Gastrocnemius medialis (tissue), 4 donors: ENCODE results near the gene SDHAF3. TPM values are rescaled to one million over a fixed set of nuclear protein-coding genes. Genes with fewer than 3 reads are reported as not detected.
A peak's percentile ranks its signal among the peaks of the same experiment; 100 is the strongest.

Experiments used
- ATAC-seq, 2 donors: fragments of 150-250 bp; one replicate each; pipeline ENCODE4 v1.9.1; 2016
- DNase-seq, 2 donors: peaks; one replicate each; pipeline ENCODE4 v3.0.0-alpha.2; 2019
- H3K27ac ChIP-seq, 4 donors: fragments of 200-600 bp; sonication (generic); 1 replicate in 1 of 4; 2 replicates in 3 of 4; pipeline ENCODE4 v1.5.1; 2016 to 2018; ENCODE audit warnings: mild to moderate bottlenecking in 2 of 4, moderate library complexity in 1 of 4
- H3K27me3 ChIP-seq, 3 donors: fragments of 200-600 bp; sonication (generic) in 2 of 3; 1 replicate in 1 of 3; 2 replicates in 2 of 3; pipeline versions ENCODE4 v1.5.1 to v1.6.0; 2016 to 2019; ENCODE audit warnings: mild to moderate bottlenecking in 1 of 3, moderate library complexity in 1 of 3
- H3K36me3 ChIP-seq, 2 donors: fragments of 200-600 bp; sonication (generic) in 1 of 2; one replicate each; pipeline ENCODE4 v1.5.1; 2017 to 2018
- H3K4me1 ChIP-seq, 2 donors: fragments of 200-600 bp; sonication (generic) in 1 of 2; one replicate each; pipeline ENCODE4 v1.5.1; 2016 to 2017; ENCODE audit warnings: mild to moderate bottlenecking in 2 of 2
- H3K4me3 ChIP-seq, 4 donors: fragments of 200-600 bp; sonication (generic) in 3 of 4; 1 replicate in 1 of 4; 2 replicates in 3 of 4; pipeline ENCODE4 v1.5.1; 2016 to 2019; ENCODE audit warnings: mild to moderate bottlenecking in 2 of 4
- H3K9me3 ChIP-seq, 3 donors: fragments of 200-600 bp; sonication (generic) in 2 of 3; 1 replicate in 1 of 3; 2 replicates in 2 of 3; pipeline ENCODE4 v1.5.1; 2016 to 2019
- POLR2A ChIP-seq, 2 donors: fragments of 450-650 bp; IDR thresholded peaks; one replicate each; pipeline ENCODE4 v1.6.1; 2017; ENCODE audit warnings: antibody characterized with exemption in 2 of 2, mild to moderate bottlenecking in 2 of 2, moderate library complexity in 2 of 2
- in situ Hi-C, 4 donors: fragments of 200-750 bp; cut with MboI; loops; one replicate each; pipeline versions ENCODE4 v1.15.0 to v1.8.0; 2017; ENCODE audit warnings: low sequenced_read_pairs in 4 of 4
- intact Hi-C: fragments of 100-400 bp; cut with DNase I; formaldehyde crosslinking; loops from one replicate; pipeline ENCODE4 v1.15.1; 2023; ENCODE audit warnings: low total_unique reads
- total RNA-seq, 4 donors: library from RNA; depleted of rRNA; stranded (reverse); fragments of >200 nt; gene quantifications; one replicate each; pipeline versions ENCODE4 v1.1.0 to v1.2.3, GENCODE V29; 2016
- TF ChIP-seq, protein P1 (sequence below), 5 experiments: fragments of 450-650 bp in 3 of 5; fragments of 200-600 bp in 2 of 5; sonication (generic) in 2 of 5; IDR thresholded peaks in 4 of 5; conservative IDR thresholded peaks in 1 of 5; 1 replicate in 4 of 5; 2 replicates in 1 of 5; pipeline ENCODE4 v1.5.1; 2016 to 2019; ENCODE audit warnings: antibody characterized with exemption in 5 of 5, mild to moderate bottlenecking in 3 of 5, moderate library complexity in 3 of 5

The SDHAF3 gene
- total RNA-seq, 4 donors from 2014 or later: 3.9 to 12.4 (median 6.4) TPM

DNA sequence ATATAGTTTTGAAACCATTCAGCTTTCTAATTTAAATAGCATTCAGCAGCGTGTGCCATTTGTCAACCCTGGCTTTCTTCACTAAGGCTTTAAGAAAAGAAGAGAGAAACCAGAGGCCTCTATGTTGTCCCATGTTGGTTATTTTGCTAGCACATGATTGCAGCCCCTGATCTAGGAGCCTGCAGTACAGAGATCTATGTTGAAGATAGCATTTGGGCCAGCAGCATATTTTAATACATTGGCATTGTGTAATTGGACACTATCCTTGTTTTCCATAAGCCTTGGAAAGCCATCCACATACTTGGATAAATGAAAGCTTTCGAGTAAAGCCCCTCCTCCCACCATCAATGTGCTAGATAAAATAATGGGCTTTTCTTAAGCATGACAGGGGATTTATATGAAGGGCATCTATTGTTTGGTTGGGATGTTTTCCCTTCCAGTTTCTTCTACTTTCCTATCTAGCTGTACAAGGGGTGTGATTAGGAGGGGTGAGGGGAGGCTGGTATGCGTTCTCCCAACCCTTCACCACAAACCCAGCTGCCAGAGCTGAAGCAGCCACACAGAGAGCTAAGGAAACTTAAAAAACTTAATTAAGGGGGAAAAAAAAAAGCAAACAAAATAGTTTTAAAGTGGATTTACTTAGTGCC is 23.1 kb upstream of the SDHAF3 start:
- no peak for DNase-seq

DNA sequence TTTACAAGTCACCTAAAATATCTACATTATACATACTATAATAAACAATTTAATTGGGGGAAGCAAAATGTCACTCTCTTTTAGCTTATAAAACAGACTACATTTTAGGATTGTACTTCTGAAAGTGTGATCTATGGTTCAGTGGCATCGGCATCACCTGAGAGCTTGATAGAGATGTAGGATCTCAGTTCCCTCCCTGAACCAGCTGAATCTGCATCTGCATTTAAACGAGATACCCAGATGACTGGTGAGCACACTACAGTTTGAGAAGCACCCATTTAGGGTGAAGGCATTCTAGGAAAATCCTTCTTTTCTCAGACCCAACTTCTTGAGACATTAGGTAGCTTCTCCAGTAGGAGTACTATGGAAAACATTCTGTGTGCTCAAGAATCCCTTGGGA is 21.5 kb upstream of the SDHAF3 start:
- TF ChIP-seq, protein P1, sequence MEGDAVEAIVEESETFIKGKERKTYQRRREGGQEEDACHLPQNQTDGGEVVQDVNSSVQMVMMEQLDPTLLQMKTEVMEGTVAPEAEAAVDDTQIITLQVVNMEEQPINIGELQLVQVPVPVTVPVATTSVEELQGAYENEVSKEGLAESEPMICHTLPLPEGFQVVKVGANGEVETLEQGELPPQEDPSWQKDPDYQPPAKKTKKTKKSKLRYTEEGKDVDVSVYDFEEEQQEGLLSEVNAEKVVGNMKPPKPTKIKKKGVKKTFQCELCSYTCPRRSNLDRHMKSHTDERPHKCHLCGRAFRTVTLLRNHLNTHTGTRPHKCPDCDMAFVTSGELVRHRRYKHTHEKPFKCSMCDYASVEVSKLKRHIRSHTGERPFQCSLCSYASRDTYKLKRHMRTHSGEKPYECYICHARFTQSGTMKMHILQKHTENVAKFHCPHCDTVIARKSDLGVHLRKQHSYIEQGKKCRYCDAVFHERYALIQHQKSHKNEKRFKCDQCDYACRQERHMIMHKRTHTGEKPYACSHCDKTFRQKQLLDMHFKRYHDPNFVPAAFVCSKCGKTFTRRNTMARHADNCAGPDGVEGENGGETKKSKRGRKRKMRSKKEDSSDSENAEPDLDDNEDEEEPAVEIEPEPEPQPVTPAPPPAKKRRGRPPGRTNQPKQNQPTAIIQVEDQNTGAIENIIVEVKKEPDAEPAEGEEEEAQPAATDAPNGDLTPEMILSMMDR (IDR thresholded peaks at IDR 0.05 in 4 of 5, conservative IDR thresholded peaks at IDR 0.05 in 1 of 5): no peak
- no peak for TF ChIP-seq POLR2A (IDR thresholded peaks at IDR 0.05)
- no peak overlapping the region for H3K27ac ChIP-seq
- H3K9me3 ChIP-seq: no peaks in the 10 kb centered on the region
- intact Hi-C loops (no loop called here), in situ Hi-C loops (no loop called here)
- no peak overlapping the region for H3K4me3 ChIP-seq
- no peak for DNase-seq
- no peak for ATAC-seq
- H3K36me3 ChIP-seq: no peaks in the 10 kb centered on the region
- H3K4me1 ChIP-seq: no peaks in the 10 kb centered on the region
- H3K27me3 ChIP-seq: peaks cover 0 to 4% (median 0%) of the 10 kb centered on the region in 3 donors

More for the DNA sequence above, 23.1 kb upstream of the SDHAF3 start:
- H3K4me1 ChIP-seq: no peaks in the 10 kb centered on the region
- TF ChIP-seq POLR2A (IDR thresholded peaks at IDR 0.05): no peak
- TF ChIP-seq, protein P1 (IDR thresholded peaks at IDR 0.05 in 4 of 5, conservative IDR thresholded peaks at IDR 0.05 in 1 of 5): no peak
- peaks cover 0 to 4% (median 0%) of the 10 kb centered on the region in 3 donors for H3K27me3 ChIP-seq
- no peak overlapping the region for H3K27ac ChIP-seq
- H3K9me3 ChIP-seq: no peaks in the 10 kb centered on the region
- intact Hi-C loops (no loop called here), in situ Hi-C loops (no loop called here)
- no peak overlapping the region for H3K4me3 ChIP-seq
- H3K36me3 ChIP-seq: no peaks in the 10 kb centered on the region
- no peak for ATAC-seq

DNA sequence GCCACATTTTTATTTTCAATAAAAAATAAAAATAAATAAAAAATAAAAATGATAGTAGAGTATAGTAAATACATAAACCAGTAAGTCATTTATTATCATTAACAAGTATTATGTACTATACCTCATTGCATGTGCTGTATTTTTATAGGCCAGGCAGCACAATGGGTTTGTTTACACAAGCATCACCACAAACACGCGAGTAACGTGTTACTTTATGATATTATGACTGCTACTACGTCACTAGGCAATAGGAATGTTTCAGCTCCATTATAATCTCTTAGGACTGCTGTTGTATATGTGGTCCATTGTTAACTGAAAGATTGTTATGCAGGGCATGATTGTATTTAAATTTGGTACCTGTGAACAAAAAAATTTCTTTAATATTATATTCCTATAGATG is 20.8 kb upstream of the SDHAF3 start:
- TF ChIP-seq, protein P1 (IDR thresholded peaks at IDR 0.05 in 4 of 5, conservative IDR thresholded peaks at IDR 0.05 in 1 of 5): no peak
- H3K27me3 ChIP-seq: peaks cover 0 to 4% (median 0%) of the 10 kb centered on the region in 3 donors
- no peak overlapping the region for H3K27ac ChIP-seq
- intact Hi-C loops (no loop called here), in situ Hi-C loops (no loop called here)
- no peaks in the 10 kb centered on the region for H3K4me1 ChIP-seq
- no peaks in the 10 kb centered on the region for H3K9me3 ChIP-seq
- DNase-seq (no peak), ATAC-seq (no peak)
- H3K36me3 ChIP-seq: no peaks in the 10 kb centered on the region
- H3K4me3 ChIP-seq: no peak overlapping the region

DNA sequence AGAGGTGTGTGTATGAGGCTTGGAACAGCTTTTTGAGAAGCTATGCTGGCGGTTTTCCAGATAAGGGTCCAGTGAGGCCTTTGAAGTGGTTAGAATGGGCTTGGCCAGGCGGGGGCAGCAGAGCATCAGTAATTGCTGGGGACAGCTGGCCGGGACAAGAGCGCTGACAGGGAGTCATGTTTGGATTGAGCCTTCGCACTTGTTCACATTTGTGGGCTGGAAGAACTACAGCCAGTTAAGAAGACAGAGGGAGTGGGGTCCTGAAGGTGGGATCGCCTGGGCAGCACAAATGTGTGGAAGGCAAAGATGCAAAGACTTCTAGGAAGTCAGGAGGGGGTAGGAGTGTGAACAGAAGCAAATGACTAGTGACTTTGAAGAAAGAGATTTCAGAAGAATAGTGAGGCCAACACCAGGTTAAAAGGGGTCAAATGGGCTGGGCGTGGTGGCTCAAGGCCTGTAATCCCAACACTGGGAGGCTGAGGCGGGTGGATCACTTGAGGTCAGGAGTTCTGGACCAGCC is 12.7 kb upstream of the SDHAF3 start:
- Histone ChIP-seq H3K27ac (no peak overlapping the region), H3K4me1 (no peaks in the 10 kb centered on the region), H3K9me3 (no peaks in the 10 kb centered on the region), H3K36me3 (no peaks in the 10 kb centered on the region), H3K27me3 (no peaks in the 10 kb centered on the region), H3K4me3 (no peak overlapping the region)
- ATAC-seq (peak; percentile 42 to 75), DNase-seq (peak; percentile 54 to 64)
- no peak for TF ChIP-seq POLR2A (IDR thresholded peaks at IDR 0.05)
- TF ChIP-seq, protein P1 (IDR thresholded peaks at IDR 0.05 in 4 of 5, conservative IDR thresholded peaks at IDR 0.05 in 1 of 5): peak; percentile 68 to 83 (median 78)
- intact Hi-C loops (loop anchor here (1.0 kb wide), 2 partner anchors 75 to 731 kb away; no protein-coding TSS in a partner anchor), in situ Hi-C loops (loop anchor here (5.0 to 25.0 kb wide), 5 partner anchors 73 to 733 kb away; no protein-coding TSS in a partner anchor)
